Keratinocyte (primary cell): Measurements from ENCODE around the gene PTPN4. TPM values are rescaled to one million over a fixed set of nuclear protein-coding genes. Genes with fewer than 3 reads are reported as not detected.

Experiments
- DNase-seq: peaks from one replicate; pipeline ENCODE4 v3.0.0-alpha.2; 2011; ENCODE audit warnings: low read depth, missing footprints, low spot score
- FAIRE-seq: peaks from 2 replicates; lab custom pipeline; 2011; peaks lifted over from hg19 to GRCh38; lab: Jason Lieb, UNC
- H2AFZ ChIP-seq: 2 replicates; pipeline ENCODE4 v1.6.0; 2012; ENCODE audit warnings: low read length, control low read depth, inconsistent platforms; ENCODE audit not compliant: control insufficient read depth
- H3K27ac ChIP-seq: 2 replicates; pipeline ENCODE4 v1.5.1; 2011; ENCODE audit warnings: low read length; ENCODE audit not compliant: control insufficient read depth, insufficient read depth
- H3K27me3 ChIP-seq: 3 replicates; pipeline ENCODE4 v1.6.0; 2011; ENCODE audit warnings: low read length; ENCODE audit not compliant: control insufficient read depth, insufficient read depth; ENCODE audit errors: extremely low read depth
- H3K36me3 ChIP-seq, 2 experiments: 2 replicates in 1 of 2; 3 replicates in 1 of 2; pipeline ENCODE4 v1.5.1; 2011; ENCODE audit warnings: low read length in 2 of 2, mild to moderate bottlenecking in 1 of 2; ENCODE audit not compliant: control insufficient read depth in 2 of 2, insufficient read depth in 2 of 2; ENCODE audit errors: extremely low read depth in 1 of 2
- H3K4me1 ChIP-seq: 3 replicates; pipeline ENCODE4 v1.5.1; 2011; ENCODE audit warnings: low read length; ENCODE audit not compliant: control insufficient read depth, insufficient read depth; ENCODE audit errors: extremely low read depth
- H3K4me2 ChIP-seq: 3 replicates; pipeline ENCODE4 v1.6.0; 2011; ENCODE audit warnings: low read depth, low read length; ENCODE audit not compliant: control insufficient read depth, insufficient read depth; ENCODE audit errors: extremely low read depth
- H3K4me3 ChIP-seq, 3 experiments: fragments of 200-600 bp in 1 of 3; sonication (generic) in 1 of 3; 2 replicates in 2 of 3; 3 replicates in 1 of 3; pipeline ENCODE4 v1.5.1; 2011 to 2016; ENCODE audit warnings: low read length in 3 of 3, mild to moderate bottlenecking in 3 of 3, control low read depth in 2 of 3, inconsistent platforms in 1 of 3, low read depth in 1 of 3, mixed read lengths in 1 of 3, mixed run types in 1 of 3, moderate library complexity in 1 of 3; ENCODE audit not compliant: control insufficient read depth in 2 of 3, insufficient read depth in 2 of 3; ENCODE audit errors: extremely low read depth in 1 of 3
- H3K79me2 ChIP-seq: 2 replicates; pipeline ENCODE4 v1.6.0; 2012; ENCODE audit warnings: low read length; ENCODE audit not compliant: control insufficient read depth, insufficient read depth
- H3K9ac ChIP-seq: 3 replicates; pipeline ENCODE4 v1.6.0; 2011; ENCODE audit warnings: low read length; ENCODE audit not compliant: control insufficient read depth, insufficient read depth; ENCODE audit errors: extremely low read depth
- H3K9me1 ChIP-seq: 3 replicates; pipeline ENCODE4 v1.6.0; 2011; ENCODE audit warnings: low read length; ENCODE audit not compliant: control insufficient read depth, insufficient read depth; ENCODE audit errors: extremely low read depth
- H3K9me3 ChIP-seq: 2 replicates; pipeline ENCODE4 v1.5.1; 2012; ENCODE audit warnings: low read depth, low read length; ENCODE audit not compliant: control insufficient read depth
- H4K20me1 ChIP-seq: 3 replicates; pipeline ENCODE4 v1.6.0; 2011; ENCODE audit warnings: low read length; ENCODE audit not compliant: control insufficient read depth, insufficient read depth; ENCODE audit errors: extremely low read depth
- CTCF ChIP-seq, 3 experiments: IDR thresholded peaks in 1 of 3; conservative IDR thresholded peaks in 1 of 3; optimal IDR thresholded peaks in 1 of 3; 2 replicates in 2 of 3; 3 replicates in 1 of 3; pipeline versions ENCODE3 to v1.5.1; 2011; ENCODE audit warnings: low read length in 3 of 3, mild to moderate bottlenecking in 3 of 3, moderate library complexity in 2 of 3, control low read depth in 1 of 3, inconsistent platforms in 1 of 3; ENCODE audit not compliant: insufficient read depth in 2 of 3; ENCODE audit errors: extremely low read depth in 1 of 3
- EZH2 ChIP-seq: IDR thresholded peaks from one replicate; pipeline ENCODE4 v1.6.1; 2012; ENCODE audit warnings: inconsistent platforms, mild to moderate bottlenecking, low read length, moderate library complexity
- dilution Hi-C: fragments of 300-500 bp; cut with MboI; formaldehyde crosslinking; loops from one replicate; pipeline ENCODE4 v1.7.0; 2020; ENCODE audit warnings: low sequenced_read_pairs; ENCODE audit not compliant: extremely low pct_ligation_motif_present
- polyA plus RNA-seq, 5 experiments: library from polyadenylated mRNA; depleted of rRNA in 3 of 5; stranded (reverse) in 3 of 5; stranded (forward) in 1 of 5; unstranded in 1 of 5; fragments of >200 nt; gene quantifications; 1 replicate in 1 of 5; 2 replicates in 3 of 5; 3 replicates in 1 of 5; pipeline versions ENCODE4 v1.2.1 to v1.2.3, GENCODE V29; 2011 to 2012; ENCODE audit warnings: missing spikeins in 2 of 5, low read depth in 1 of 5, low replicate concordance in 1 of 5

Gene PTPN4
- polyA plus RNA-seq, 1 donor (not counting 4 experiments of a cell fraction or from before 2014, with no cell fraction given) = 20.6 TPM

GRCh38 chr2:119760237-119760955 is 674 bp downstream of the PTPN4 start:
- Histone ChIP-seq H3K27ac (peak overlapping the region; percentile 88), H4K20me1 (no peaks in the 10 kb centered on the region), H3K27me3 (no peaks in the 10 kb centered on the region), H3K4me3 (peak overlapping the region; percentile 59 to 85 (median 82)), H3K36me3 (peaks cover 0 to 2% of the 10 kb centered on the region in 2 experiments), H3K4me2 (peak overlapping the region; percentile 98), H3K4me1 (peaks cover 30% of the 10 kb centered on the region), H2AFZ (peak overlapping the region; percentile 91), H3K9me1 (no peaks in the 10 kb centered on the region), H3K79me2 (peaks cover 51% of the 10 kb centered on the region), H3K9ac (peak overlapping the region; percentile 89), H3K9me3 (no peaks in the 10 kb centered on the region)
- dilution Hi-C loops = no loop called here
- no peak for FAIRE-seq
- TF ChIP-seq EZH2 (no peak), CTCF (optimal IDR thresholded peaks at IDR 0.05 in 1 of 3, IDR thresholded peaks at IDR 0.05 in 1 of 3, conservative IDR thresholded peaks at IDR 0.05 in 1 of 3; ENCODE audit: extremely low read depth in 1 of 3, insufficient read depth in 2 of 3, low read length in 3 of 3) (no peak)
- no peak for DNase-seq

DNA sequence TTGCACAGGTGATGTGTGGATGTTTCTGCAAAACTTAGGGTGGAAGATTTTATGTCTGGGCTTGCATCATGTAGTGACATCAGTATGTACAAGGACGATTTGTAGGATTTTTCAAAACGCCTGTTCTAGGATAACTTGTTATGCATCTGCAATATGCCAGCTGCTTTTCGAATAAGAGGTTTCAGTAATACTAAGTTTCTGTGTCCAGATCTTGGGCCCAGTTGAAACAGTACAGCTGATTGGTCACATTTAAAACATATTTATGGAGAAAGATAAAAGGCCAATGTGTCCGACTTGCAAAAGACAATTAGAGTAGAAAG is 1.2 kb downstream of the PTPN4 start:
- no peaks in the 10 kb centered on the region for H3K9me1 ChIP-seq
- peak overlapping the region; percentile 59 to 85 (median 82) for H3K4me3 ChIP-seq
- no peaks in the 10 kb centered on the region for H3K9me3 ChIP-seq
- H3K79me2 ChIP-seq = peaks cover 56% of the 10 kb centered on the region
- no peaks in the 10 kb centered on the region for H4K20me1 ChIP-seq
- H3K27me3 ChIP-seq = no peaks in the 10 kb centered on the region
- H3K4me2 ChIP-seq = peak overlapping the region; percentile 98
- H3K27ac ChIP-seq = peak overlapping the region; percentile 88
- peaks cover 26% of the 10 kb centered on the region for H3K4me1 ChIP-seq
- H3K36me3 ChIP-seq = peaks cover 0 to 2% of the 10 kb centered on the region in 2 experiments
- dilution Hi-C loops = no loop called here
- DNase-seq (no peak), FAIRE-seq (peak; percentile 44)
- H2AFZ ChIP-seq = peak overlapping the region; percentile 34
- H3K9ac ChIP-seq = peak overlapping the region; percentile 89
- no peak for TF ChIP-seq CTCF (optimal IDR thresholded peaks at IDR 0.05 in 1 of 3, IDR thresholded peaks at IDR 0.05 in 1 of 3, conservative IDR thresholded peaks at IDR 0.05 in 1 of 3; ENCODE audit: extremely low read depth in 1 of 3, insufficient read depth in 2 of 3, low read length in 3 of 3)
- no peak for TF ChIP-seq EZH2
